GM23248 (cell line): ENCODE results near the gene KCNK1.

ENCODE experiments used
- EZH2 ChIP-seq: fragments of 200-600 bp; sonication (generic); IDR thresholded peaks from 2 replicates; pipeline ENCODE4 v1.6.1; 2018; ENCODE audit warnings: antibody characterized with exemption, mild to moderate bottlenecking; ENCODE audit not compliant: insufficient read depth, poor library complexity, severe bottlenecking
- EZH2phosphoT487 ChIP-seq: fragments of 200-600 bp; sonication (generic); IDR thresholded peaks from 2 replicates; pipeline ENCODE4 v1.6.1; 2018; ENCODE audit warnings: antibody characterized with exemption, moderate library complexity, mild to moderate bottlenecking, low read depth; ENCODE audit not compliant: insufficient read depth

DNA sequence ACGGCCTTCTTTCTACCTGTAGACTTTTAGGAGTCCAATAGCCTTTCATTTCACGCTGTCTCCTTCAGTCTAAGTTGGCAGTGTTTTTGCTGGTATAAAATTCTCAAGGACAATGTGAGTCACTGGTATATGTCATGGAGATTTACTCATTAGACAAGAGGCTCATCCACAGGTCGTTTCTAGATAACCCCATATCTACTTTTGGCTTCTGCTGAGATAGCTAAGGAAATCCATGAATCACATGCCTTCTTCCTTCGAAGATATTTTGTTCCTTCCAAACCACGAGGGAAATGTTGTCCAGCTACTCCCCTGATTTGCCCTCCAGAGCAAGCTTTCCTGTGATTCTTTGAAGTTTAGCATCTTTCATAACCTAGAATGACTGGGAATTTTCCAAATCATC lies 38.5 kb upstream of the KCNK1 start:
- TF ChIP-seq EZH2 (no peak), EZH2phosphoT487 (no peak)
